22Rv1 (cell line): ENCODE results near the gene C1QTNF4.

Experiments
- H3K27ac ChIP-seq: fragments of 450-650 bp; 2 replicates; pipeline ENCODE4 v1.5.1; 2017
- CTCF ChIP-seq: fragments of 450-650 bp; IDR thresholded peaks from 2 replicates; pipeline ENCODE4 v1.5.1; 2017; ENCODE audit warnings: mild to moderate bottlenecking
- ZFX ChIP-seq: fragments of 450-650 bp; IDR thresholded peaks from 2 replicates; pipeline ENCODE4 v1.6.1; 2017; ENCODE audit warnings: antibody characterized with exemption, borderline replicate concordance

Gene C1QTNF4

GRCh38 chr11:47606731-47607130, 12.5 kb upstream of the C1QTNF4 start:
- H3K27ac ChIP-seq: no peak overlapping the region
- TF ChIP-seq ZFX (no peak), CTCF (no peak)

- no peak overlapping the region for H3K27ac ChIP-seq
- TF ChIP-seq CTCF: no peak
- no peak for TF ChIP-seq ZFX
Measured at GRCh38 chr11:47605921-47606320, 11.7 kb upstream of the C1QTNF4 start.

- H3K27ac ChIP-seq: no peak overlapping the region
- TF ChIP-seq CTCF: no peak
- TF ChIP-seq ZFX: no peak
Measured at GRCh38 chr11:47603295-47603694, 9.1 kb upstream of the C1QTNF4 start.

- no peak for TF ChIP-seq ZFX
- no peak for TF ChIP-seq CTCF
Measured at GRCh38 chr11:47599902-47600301, 5.7 kb upstream of the C1QTNF4 start.

GRCh38 chr11:47595967-47596366, 1.8 kb upstream of the C1QTNF4 start:
- no peak overlapping the region for H3K27ac ChIP-seq
- TF ChIP-seq ZFX (no peak), CTCF (no peak)

More at GRCh38 chr11:47599902-47600301, 5.7 kb upstream of the C1QTNF4 start:
- no peak overlapping the region for H3K27ac ChIP-seq

- TF ChIP-seq CTCF: no peak
- TF ChIP-seq ZFX: no peak
- H3K27ac ChIP-seq: no peak overlapping the region
Measured at GRCh38 chr11:47595029-47595428, 818 bp upstream of the C1QTNF4 start.

- H3K27ac ChIP-seq: no peak overlapping the region
- TF ChIP-seq ZFX (no peak), CTCF (no peak)
Measured at GRCh38 chr11:47593492-47593933, 698 bp downstream of the C1QTNF4 start.
